AG09319 (cell line): Measurements from ENCODE around the gene CYLC1.

Source experiments
- DNase-seq: peaks from one replicate; pipeline ENCODE4 v3.0.0-alpha.2; 2010; ENCODE audit warnings: low read depth; ENCODE audit errors: extremely low read depth
- CTCF ChIP-seq: IDR thresholded peaks from 2 replicates; pipeline ENCODE4 v1.5.1; 2011; ENCODE audit warnings: low read depth, mild to moderate bottlenecking, inconsistent platforms, low read length, moderate library complexity

Gene CYLC1

GRCh38 chrX:83860846-83861245 is at the start of gene CYLC1:
CYLC1 (plus strand) TSS chrX:83861146; CDS start chrX:83861183, 37 bp downstream.
- DNase-seq, result no peak
- no peak for TF ChIP-seq CTCF

GRCh38 chrX:83819304-83819703 is 41.6 kb upstream of the CYLC1 start:
- DNase-seq, result no peak
- TF ChIP-seq CTCF, result no peak

GRCh38 chrX:83829874-83830273 is 31.1 kb upstream of the CYLC1 start:
- no peak for DNase-seq
- TF ChIP-seq CTCF, result no peak

GRCh38 chrX:83845397-83845796 is 15.5 kb upstream of the CYLC1 start:
- DNase-seq, result peak; percentile 4
- peak; percentile 75 for TF ChIP-seq CTCF

- TF ChIP-seq CTCF, result no peak
- no peak for DNase-seq
Measured at GRCh38 chrX:83847339-83847738, 13.6 kb upstream of the CYLC1 start.

- DNase-seq, result no peak
- no peak for TF ChIP-seq CTCF
Measured at GRCh38 chrX:83888585-83888984, 27.6 kb downstream of the CYLC1 start.

- DNase-seq, result no peak
- TF ChIP-seq CTCF, result no peak
Measured at GRCh38 chrX:83892433-83892832, 31.5 kb downstream of the CYLC1 start.

GRCh38 chrX:83906921-83907320 is 46.0 kb downstream of the CYLC1 start:
- no peak for TF ChIP-seq CTCF
- DNase-seq, result no peak
